Activated CD4-positive, alpha-beta T cell treated with anti-CD3 and anti-CD28 coated beads, Interleukin-2, amount 10 ng/mL, durations not matched to agents 24 days and 14 days (primary cell): ENCODE measurements around the gene NKAPL. TPM values are rescaled to one million over a fixed set of nuclear protein-coding genes. Genes with fewer than 3 reads are reported as not detected.

Experiments used
- DNase-seq: peaks from one replicate; pipeline ENCODE4 v3.0.0; 2022
- H3K27ac Mint-ChIP-seq: one replicate; pipeline ENCODE4 v1.8.0; 2022; ENCODE audit warnings: mild to moderate bottlenecking, mixed read lengths
- H3K27me3 Mint-ChIP-seq: one replicate; pipeline ENCODE4 v1.8.0; 2022; ENCODE audit warnings: mixed read lengths
- H3K36me3 Mint-ChIP-seq: one replicate; pipeline ENCODE4 v1.8.0; 2022; ENCODE audit warnings: low read depth, mild to moderate bottlenecking, mixed read lengths
- H3K4me1 Mint-ChIP-seq: one replicate; pipeline ENCODE4 v1.8.0; 2021; ENCODE audit warnings: mixed read lengths
- H3K4me3 Mint-ChIP-seq: one replicate; pipeline ENCODE4 v1.8.0; 2022; ENCODE audit warnings: mild to moderate bottlenecking, moderate library complexity, mixed read lengths
- H3K9me3 Mint-ChIP-seq: one replicate; pipeline ENCODE4 v1.8.0; 2021; ENCODE audit warnings: mixed read lengths
- intact Hi-C: fragments of 100-400 bp; cut with micrococcal nuclease; formaldehyde crosslinking; loops from one replicate; pipeline ENCODE4 v1.15.1; 2023
- total RNA-seq: library from RNA; stranded (reverse); gene quantifications from 2 replicates; pipeline ENCODE4 v1.2.3, GENCODE V29; 2022

NKAPL gene
- total RNA-seq, 1 donor from 2014 or later = not detected

DNA sequence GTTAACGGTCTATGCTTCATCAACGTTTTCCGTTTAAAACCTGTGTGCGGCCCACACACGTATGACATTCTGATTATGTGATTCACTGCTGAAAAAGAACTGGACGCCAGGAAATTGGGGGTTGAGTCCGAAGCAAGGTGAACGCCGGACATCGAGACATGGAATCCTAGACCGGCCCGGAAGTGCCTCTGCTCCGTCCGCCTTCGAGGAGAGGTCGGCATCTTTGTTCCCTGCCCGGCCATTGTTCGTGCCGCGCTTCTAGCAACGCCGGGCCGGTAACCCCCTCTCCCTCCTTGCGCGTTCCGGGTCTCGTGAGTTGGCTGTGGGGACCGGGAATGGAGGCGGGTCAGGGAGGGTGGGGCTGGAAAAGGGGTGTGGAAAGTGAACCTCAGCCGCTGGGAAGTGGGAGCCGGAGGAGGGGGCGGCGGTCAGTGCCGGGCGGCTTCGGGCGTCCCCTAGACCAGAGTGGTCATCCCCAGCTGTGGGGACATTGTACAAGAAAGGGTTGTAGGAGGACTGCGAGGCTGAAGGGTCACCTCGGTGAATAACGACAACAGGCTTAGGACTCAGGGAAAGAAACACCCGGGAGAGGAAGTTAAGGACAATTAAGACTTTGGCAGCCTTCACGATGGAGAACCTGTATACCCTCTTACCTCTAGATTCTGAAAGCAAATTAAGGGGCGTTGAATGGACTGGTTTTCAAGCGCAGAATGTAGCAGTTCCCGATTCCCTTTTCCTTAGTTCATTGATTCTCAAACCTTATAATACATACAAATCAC, 33.9 kb upstream of the NKAPL start, which contains the start of gene ZSCAN9:
TSS of gene ZSCAN9 (plus strand) at position 220 of the 779 bp plus-strand sequence. CDS start 1,810 bp downstream, outside the sequence.
- DNase-seq = peak; percentile 79
- Mint-ChIP-seq H3K27me3 (peaks cover 37% of the 10 kb centered on the region), H3K4me3 (peak within 1 kb of the TSS; percentile 89), H3K36me3 (peaks cover 21% of the 10 kb centered on the region), H3K27ac (peak within 1 kb of the TSS; percentile 74), H3K9me3 (peaks cover 3% of the 10 kb centered on the region), H3K4me1 (peaks cover 26% of the 10 kb centered on the region)
- intact Hi-C loops = no loop called here

DNA sequence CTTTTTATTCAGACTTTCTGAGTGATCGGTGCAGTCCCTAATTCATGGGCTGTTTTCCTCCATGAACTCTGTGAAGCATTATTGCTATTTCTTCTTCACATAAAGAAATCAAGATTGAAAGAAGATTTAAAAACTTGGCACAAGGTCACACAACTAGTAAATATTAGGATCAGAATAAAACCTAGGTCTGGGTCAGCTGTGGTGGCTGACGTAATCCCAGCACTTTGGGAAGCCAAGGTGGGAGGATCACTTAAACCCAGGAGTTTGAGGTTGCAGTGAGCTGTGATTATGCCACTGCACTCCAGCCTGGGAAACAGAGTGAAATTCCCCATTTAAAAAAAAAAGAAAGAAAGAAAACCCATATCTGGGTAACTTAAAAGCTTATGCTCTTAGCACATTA, 32.6 kb upstream of the NKAPL start:
- Mint-ChIP-seq H3K4me1 (peaks cover 26% of the 10 kb centered on the region), H3K27me3 (peaks cover 28% of the 10 kb centered on the region), H3K27ac (no peak overlapping the region), H3K9me3 (peaks cover 3% of the 10 kb centered on the region), H3K4me3 (no peak overlapping the region), H3K36me3 (peaks cover 29% of the 10 kb centered on the region)
- DNase-seq = no peak
- intact Hi-C loops = no loop called here

DNA sequence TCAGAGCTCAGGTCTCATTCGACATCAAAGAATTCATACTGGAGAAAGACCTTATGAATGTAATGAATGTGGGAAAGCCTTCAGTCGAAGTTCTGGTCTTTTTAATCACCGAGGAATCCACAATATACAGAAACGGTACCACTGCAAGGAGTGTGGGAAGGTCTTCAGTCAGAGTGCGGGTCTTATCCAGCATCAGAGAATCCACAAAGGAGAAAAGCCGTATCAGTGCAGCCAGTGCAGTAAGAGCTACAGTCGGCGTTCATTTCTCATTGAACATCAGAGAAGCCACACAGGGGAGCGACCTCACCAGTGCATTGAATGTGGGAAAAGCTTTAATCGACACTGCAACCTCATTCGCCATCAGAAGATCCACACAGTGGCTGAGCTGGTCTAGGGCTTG, 26.3 kb upstream of the NKAPL start:
- Mint-ChIP-seq H3K4me1 (peaks cover 6% of the 10 kb centered on the region), H3K36me3 (peaks cover 48% of the 10 kb centered on the region), H3K4me3 (no peak overlapping the region), H3K9me3 (peaks cover 6% of the 10 kb centered on the region), H3K27ac (no peak overlapping the region), H3K27me3 (no peaks in the 10 kb centered on the region)
- no peak for DNase-seq
- intact Hi-C loops = no loop called here

DNA sequence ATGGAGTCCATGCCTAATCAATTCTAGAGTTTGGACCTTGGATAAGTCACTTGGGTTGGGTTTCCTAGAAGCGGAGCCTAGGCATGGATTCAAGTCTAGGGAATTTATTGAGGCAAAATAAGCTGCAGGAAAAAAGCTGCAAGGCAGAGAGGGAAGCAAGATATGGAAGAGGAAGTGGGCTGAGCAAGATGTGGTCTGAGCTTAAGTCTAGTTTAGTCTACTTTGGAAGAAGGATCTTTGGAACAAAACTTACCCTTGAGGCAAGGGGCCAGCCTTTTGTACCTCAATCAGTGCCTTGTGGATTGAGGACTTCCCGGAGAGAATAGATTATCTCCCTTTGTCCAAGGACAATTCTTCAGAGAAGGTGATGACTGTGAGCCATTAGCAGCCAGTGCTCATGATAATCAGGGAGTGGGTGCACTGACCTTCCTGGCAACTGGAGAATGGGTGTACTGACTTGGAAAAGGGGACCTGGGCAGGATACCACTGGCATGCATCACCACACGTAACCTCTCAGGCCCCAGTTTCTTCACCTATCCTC, 23.1 kb upstream of the NKAPL start:
- Mint-ChIP-seq H3K27me3 (no peaks in the 10 kb centered on the region), H3K36me3 (peaks cover 31% of the 10 kb centered on the region), H3K9me3 (peaks cover 9% of the 10 kb centered on the region), H3K4me3 (no peak overlapping the region), H3K27ac (no peak overlapping the region), H3K4me1 (no peaks in the 10 kb centered on the region)
- intact Hi-C loops = no loop called here
- no peak for DNase-seq

DNA sequence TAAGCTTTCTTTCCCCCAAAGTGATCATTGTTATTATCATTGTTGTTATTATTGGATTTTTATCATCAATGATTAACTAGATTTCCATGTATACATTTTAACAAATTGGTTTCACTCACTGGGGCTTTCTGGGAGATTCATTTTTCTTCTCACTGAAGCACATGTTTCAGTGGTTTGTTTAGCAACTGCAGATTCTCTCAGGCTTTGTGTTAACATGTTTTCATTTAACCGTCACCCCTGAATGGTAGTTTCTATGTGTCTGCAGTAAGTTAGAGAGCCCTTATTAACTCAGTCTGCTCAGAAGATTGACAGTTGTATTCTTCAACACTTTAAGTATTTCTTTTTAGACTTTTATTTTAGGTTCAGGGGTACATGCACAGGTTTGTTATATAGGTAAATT, 19.5 kb upstream of the NKAPL start:
- H3K36me3 Mint-ChIP-seq = peaks cover 19% of the 10 kb centered on the region
- peaks cover 3% of the 10 kb centered on the region for H3K9me3 Mint-ChIP-seq
- H3K4me3 Mint-ChIP-seq = no peak overlapping the region
- no peak overlapping the region for H3K27ac Mint-ChIP-seq
- DNase-seq = no peak
- H3K27me3 Mint-ChIP-seq = no peaks in the 10 kb centered on the region
- intact Hi-C loops = no loop called here
- no peaks in the 10 kb centered on the region for H3K4me1 Mint-ChIP-seq

DNA sequence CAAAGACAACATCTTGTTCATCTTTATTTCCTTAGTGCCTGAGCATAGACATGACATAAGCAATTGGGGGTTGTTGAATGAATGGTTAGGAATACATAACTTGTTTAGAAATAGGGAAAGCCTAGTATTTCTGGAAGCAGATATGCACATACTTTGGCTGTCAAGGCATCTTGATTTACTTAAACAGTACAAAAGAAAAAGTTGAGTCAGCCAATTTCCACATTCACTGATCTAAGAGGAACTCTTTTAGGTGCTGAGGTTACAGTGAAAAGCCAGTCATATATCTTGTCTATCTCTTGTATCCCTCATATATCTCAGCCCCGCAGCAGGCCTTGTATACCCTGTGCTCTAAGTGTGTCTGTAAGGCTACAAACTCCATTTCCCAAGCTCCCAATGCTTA, 18.6 kb upstream of the NKAPL start:
- Mint-ChIP-seq H3K4me1 (no peaks in the 10 kb centered on the region), H3K4me3 (no peak overlapping the region), H3K9me3 (peaks cover 3% of the 10 kb centered on the region), H3K27ac (no peak overlapping the region), H3K27me3 (no peaks in the 10 kb centered on the region), H3K36me3 (peaks cover 24% of the 10 kb centered on the region)
- intact Hi-C loops = no loop called here
- DNase-seq = no peak

DNA sequence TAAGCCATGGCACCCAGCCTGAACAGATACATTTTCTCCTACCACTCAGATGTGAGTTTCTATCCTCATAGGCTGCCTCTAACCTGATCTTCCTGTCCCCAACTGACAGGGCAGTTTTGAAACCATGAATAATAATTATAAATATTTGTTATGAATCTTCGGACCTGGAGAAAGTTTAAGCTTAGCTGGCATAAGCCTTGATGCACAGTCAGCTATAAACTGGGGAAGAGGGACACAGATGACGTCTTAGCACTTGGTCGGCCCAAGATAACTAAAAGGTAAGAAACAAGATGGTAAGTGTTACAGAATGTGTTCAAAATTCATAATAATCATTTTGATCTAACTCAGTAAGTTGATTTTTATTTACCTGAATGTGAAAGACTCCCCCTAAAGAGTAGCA, 15.2 kb upstream of the NKAPL start:
- Mint-ChIP-seq H3K36me3 (peaks cover 51% of the 10 kb centered on the region), H3K9me3 (no peaks in the 10 kb centered on the region), H3K27me3 (no peaks in the 10 kb centered on the region), H3K4me1 (peaks cover 2% of the 10 kb centered on the region), H3K4me3 (no peak overlapping the region), H3K27ac (no peak overlapping the region)
- DNase-seq = no peak
- intact Hi-C loops = no loop called here

DNA sequence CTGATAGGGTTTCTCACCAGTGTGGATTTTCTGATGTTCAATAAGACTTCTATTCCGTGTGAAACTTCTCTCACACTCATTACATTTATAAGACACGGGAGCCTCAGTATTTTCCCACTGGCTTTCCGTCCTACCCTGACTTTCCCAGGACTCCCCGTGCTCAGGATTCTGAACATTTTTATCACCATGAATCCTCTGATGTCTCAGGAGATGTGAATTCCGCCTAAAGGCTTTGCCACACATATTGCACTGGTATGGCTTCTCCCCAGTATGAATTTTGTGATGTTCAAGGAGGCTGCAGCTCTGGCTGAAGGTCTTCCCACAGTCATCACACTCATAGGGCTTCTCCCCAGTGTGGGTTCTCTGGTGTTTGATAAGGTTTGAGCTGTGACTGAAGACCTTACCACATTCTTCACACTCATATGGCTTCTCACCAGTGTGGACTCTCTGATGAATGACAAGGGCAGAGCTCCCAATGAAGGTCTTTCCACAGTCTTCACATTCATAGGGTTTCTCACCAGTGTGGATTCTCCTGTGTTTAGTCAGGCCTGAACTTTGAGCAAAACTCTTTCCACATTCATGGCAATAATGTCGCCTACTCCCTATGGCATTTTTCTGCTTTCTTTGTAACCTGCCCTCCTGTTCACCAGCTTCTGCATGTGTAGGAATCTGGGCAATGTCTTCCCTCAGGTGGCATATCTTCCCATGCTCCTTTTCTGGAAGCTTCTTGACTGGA, 13.7 kb upstream of the NKAPL start:
- no peak overlapping the region for H3K27ac Mint-ChIP-seq
- no peaks in the 10 kb centered on the region for H3K27me3 Mint-ChIP-seq
- H3K4me3 Mint-ChIP-seq = no peak overlapping the region
- peaks cover 6% of the 10 kb centered on the region for H3K4me1 Mint-ChIP-seq
- intact Hi-C loops = no loop called here
- no peaks in the 10 kb centered on the region for H3K9me3 Mint-ChIP-seq
- no peak for DNase-seq
- H3K36me3 Mint-ChIP-seq = peaks cover 52% of the 10 kb centered on the region

DNA sequence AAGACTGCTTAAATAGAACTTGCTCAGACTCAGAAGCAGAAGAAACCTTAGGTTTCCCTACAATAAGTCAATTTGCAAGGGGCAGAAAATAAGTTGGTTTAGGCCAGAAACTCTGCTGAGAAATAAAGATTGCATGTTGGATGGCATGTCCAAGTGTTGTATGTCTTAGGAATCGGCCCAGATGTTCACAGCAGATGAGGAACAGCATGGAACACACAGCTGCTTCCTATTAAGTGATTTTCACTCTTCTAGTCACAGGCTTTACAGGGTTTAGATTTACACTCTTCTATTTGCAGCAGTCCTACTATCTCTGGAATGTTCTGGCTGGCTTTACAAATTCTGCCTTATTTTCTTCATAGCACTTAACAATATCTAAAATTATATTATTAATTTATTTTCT, 10.2 kb upstream of the NKAPL start:
- intact Hi-C loops = no loop called here
- peaks cover 50% of the 10 kb centered on the region for H3K36me3 Mint-ChIP-seq
- peaks cover 5% of the 10 kb centered on the region for H3K9me3 Mint-ChIP-seq
- DNase-seq = no peak
- H3K4me1 Mint-ChIP-seq = peaks cover 19% of the 10 kb centered on the region
- no peak overlapping the region for H3K4me3 Mint-ChIP-seq
- no peaks in the 10 kb centered on the region for H3K27me3 Mint-ChIP-seq
- no peak overlapping the region for H3K27ac Mint-ChIP-seq

DNA sequence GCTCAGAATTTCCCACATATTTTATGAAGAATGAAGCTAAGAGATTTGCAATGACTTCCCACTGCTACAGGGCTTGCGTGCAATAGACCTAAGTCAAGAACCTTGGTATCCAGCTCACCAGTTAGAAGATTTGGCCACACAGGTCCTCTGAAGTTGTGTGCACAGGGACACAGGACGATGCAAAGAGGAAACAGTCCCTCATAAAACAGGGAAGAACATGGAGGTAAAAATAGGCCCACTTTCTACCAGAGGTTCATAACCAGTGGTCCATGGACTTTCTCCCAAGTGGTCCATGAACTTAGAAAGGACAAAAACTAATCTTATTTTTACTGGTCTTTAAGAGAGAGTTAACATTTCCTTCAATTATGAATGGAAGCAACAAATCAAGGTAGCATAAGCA, 8.3 kb upstream of the NKAPL start:
- peaks cover 19% of the 10 kb centered on the region for H3K4me1 Mint-ChIP-seq
- no peaks in the 10 kb centered on the region for H3K27me3 Mint-ChIP-seq
- H3K36me3 Mint-ChIP-seq = peaks cover 31% of the 10 kb centered on the region
- no peak overlapping the region for H3K27ac Mint-ChIP-seq
- DNase-seq = no peak
- H3K9me3 Mint-ChIP-seq = peaks cover 5% of the 10 kb centered on the region
- H3K4me3 Mint-ChIP-seq = peak overlapping the region; percentile 75
- intact Hi-C loops = loop anchor here (5.0 kb wide), 2 partner anchors 33 to 128 kb away; partner anchors contain the start of gene ZSCAN16

DNA sequence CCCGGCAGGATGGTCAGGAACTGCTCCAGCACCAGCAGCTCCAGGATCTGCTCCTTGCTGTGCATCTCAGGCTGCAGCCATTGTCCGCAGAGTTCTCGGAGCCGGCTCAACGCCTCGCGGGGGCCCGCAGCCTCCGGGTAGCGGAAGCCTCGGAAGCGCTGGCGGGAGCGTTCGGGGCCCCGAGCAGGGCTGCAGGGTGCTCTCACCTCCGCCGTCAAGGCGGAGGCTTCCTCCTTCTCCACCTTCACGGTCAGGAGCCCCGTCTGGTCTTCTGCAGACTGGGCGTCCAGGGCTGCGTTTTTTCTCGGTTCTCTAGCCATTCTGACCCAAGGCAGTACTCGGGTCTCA, 7.5 kb upstream of the NKAPL start:
- Mint-ChIP-seq H3K27me3 (no peaks in the 10 kb centered on the region), H3K9me3 (peaks cover 5% of the 10 kb centered on the region), H3K4me3 (peak overlapping the region; percentile 97), H3K27ac (peak overlapping the region; percentile 89), H3K4me1 (peaks cover 19% of the 10 kb centered on the region), H3K36me3 (peaks cover 24% of the 10 kb centered on the region)
- peak; percentile 83 for DNase-seq
- intact Hi-C loops = loop anchor here (1.0 to 5.0 kb wide), 5 partner anchors 16 to 129 kb away; partner anchors contain the start of genes PGBD1, ZKSCAN8, ZSCAN16 and ZSCAN26

DNA sequence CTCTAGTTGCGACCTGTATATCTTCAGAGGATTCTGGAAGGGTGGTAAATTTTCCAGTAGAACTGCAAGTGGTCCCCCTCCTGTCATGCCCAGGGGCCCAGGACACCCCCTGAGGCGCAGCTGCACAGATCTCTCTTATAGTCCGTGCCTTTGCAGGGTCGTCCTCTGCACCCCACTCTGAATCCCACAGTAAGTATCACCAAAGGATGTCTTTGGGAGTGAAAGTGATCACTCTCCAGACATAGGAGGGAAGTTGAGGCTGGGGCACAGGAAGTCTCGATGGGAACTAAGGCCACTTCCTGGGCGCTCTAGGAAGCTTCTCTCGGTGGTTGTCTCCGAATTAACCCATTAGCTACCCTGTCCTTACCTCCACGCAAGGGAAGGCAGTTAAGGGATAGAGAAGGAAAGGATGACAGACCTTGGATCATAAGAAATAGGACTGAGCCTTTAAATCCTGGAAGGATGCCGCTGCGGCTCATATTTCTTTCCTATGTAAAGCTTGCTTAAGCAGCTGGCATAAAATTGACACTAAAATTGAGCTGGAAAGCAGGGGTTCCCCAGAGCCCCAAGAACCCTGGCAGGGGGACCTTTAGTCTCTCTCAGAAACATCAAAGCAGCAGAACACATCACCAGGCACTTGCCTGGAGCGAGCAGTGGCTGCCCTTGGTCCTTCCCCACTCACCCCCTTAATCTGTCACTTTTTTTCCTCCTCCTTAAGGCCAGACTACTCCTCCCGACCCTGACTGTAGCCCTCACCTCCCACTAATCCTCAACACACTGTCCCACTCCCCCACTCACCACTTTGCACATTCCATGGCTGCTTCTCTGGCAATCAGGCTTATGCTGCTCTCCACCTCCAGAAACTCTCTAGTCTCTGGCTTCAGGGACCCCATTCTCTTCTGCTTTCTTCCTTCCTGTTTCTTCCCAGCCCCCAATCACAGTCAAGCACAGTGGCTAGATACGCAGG, 6.8 kb upstream of the NKAPL start, which contains the start of gene ZKSCAN4:
TSS of gene ZKSCAN4 (minus strand) at position 261 of the 967 bp plus-strand sequence. CDS start 289 bp downstream, outside the sequence.
- Mint-ChIP-seq H3K36me3 (peaks cover 19% of the 10 kb centered on the region), H3K27me3 (no peaks in the 10 kb centered on the region), H3K4me1 (peaks cover 19% of the 10 kb centered on the region), H3K4me3 (peak within 1 kb of the TSS; percentile 97), H3K27ac (peak within 1 kb of the TSS; percentile 89), H3K9me3 (peaks cover 5% of the 10 kb centered on the region)
- peak; percentile 95 for DNase-seq
- intact Hi-C loops = loop anchor here (1.0 to 5.0 kb wide), 5 partner anchors 15 to 130 kb away; partner anchors contain the start of genes PGBD1, ZKSCAN8, ZSCAN16 and ZSCAN26

DNA sequence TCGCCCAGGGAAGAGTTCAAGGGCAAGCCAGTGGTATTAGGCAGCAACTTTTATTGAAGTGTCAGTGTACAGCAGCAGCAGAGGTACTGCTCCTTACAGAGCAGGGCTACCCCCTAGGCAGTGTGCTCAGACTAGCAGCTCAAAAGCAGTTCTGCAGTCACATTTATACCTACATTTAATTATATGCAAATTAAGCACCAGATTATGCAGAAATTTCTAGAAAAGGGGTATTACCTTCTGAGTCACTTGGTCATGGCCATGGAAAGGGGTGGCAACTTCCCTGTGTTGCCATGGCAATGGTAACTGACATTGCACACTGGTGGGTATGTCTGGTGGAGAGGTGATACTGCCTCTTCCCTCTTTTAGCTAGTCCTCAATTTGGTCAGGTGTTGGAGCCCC, 5.0 kb upstream of the NKAPL start:
- intact Hi-C loops = loop anchor here (5.0 kb wide), 2 partner anchors 37 to 132 kb away; partner anchors contain the start of gene ZSCAN16
- H3K27me3 Mint-ChIP-seq = no peaks in the 10 kb centered on the region
- peaks cover 24% of the 10 kb centered on the region for H3K4me1 Mint-ChIP-seq
- no peak overlapping the region for H3K4me3 Mint-ChIP-seq
- no peak overlapping the region for H3K27ac Mint-ChIP-seq
- DNase-seq = no peak
- H3K9me3 Mint-ChIP-seq = peaks cover 16% of the 10 kb centered on the region
- peaks cover 13% of the 10 kb centered on the region for H3K36me3 Mint-ChIP-seq
